GM21576 (cell line): Measurements from ENCODE around the gene CCNI2.

Experiments used
- ATAC-seq: cut with Tn5 transposase; IDR thresholded peaks from one replicate; pipeline ENCODE4 v1.9.1; 2021; ENCODE audit warnings: mild to moderate bottlenecking, moderate library complexity; ENCODE audit not compliant: unreplicated experiment

CCNI2 gene

GRCh38 chr5:132746954-132747615 is at the start of gene CCNI2:
CCNI2 (plus strand) TSS chr5:132747426; CDS start chr5:132747496, 70 bp downstream.
- ATAC-seq, result peak; percentile 29

DNA sequence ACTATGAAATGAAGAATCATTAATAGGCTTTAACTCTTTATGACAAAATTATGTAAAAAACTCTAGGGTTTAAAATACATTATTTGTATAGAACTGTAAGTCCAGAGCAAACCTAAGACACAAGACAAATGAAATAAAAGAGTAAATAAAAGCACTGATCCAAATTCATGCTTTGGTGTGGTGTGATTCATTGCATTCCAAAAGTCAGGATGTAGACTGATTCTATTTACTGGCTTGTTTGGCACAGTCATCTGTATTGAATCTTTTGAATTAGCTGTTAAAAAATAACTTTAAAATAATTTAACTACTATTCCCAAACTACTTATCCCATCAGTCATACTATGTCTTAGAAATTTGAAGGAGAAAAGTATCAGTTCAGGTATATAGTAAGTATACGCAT is 42.4 kb upstream of the CCNI2 start:
- ATAC-seq, result no peak

DNA sequence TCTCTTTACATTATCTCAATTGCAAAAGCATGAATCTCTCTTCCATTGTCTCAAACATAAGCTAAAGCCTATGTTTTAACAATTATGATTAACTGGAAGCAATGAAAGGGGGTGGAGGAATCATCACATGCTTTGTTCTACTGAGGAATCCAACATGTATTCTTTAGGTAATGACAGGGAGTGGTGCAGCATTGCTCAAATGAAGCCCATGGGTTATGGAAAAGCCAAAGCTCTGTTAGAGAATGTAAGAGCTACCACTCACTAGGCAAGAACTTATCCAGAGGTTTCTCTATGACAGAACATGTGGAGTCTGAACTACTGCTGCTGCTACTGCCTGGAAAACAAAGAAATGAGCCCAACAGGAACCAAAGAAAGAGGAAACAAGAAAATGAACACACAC is 38.6 kb upstream of the CCNI2 start:
- no peak for ATAC-seq

GRCh38 chr5:132714456-132715307 is 32.5 kb upstream of the CCNI2 start:
- no peak for ATAC-seq

DNA sequence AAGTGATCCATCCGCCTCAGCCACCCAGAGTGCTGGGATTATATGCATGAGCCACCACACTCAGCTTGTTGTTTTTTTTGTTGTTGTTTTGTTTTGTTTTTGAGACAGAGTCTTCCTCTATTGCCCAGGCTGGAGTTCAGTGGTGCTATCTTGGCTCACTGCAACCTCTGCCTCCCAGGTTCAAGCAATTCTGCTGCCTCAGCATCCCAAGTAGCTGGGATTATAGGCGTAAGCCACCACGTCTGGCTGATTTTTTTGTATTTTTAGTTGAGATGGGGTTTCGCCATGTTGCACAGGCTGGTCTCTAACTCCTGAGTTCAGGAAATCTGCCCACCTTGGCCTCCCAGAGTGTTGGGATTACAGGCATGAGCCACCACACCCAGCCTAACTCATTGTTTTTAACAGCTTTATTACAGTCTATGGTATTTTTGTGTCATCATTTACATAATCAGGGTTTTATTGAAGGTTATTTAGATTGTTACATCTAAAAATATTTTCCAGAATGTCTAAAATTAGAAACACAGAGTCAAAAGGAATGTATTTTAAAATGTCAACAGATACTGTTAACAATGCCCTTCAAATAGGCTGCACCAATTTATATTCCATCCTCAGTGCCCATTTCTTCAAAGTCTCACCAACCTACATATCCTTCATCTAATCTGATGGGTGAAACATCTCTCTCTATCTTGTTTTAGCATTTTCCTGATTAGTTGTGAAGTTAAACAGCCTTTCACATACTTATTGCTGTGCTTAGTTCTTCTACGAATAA is 28.5 kb upstream of the CCNI2 start:
- no peak for ATAC-seq

DNA sequence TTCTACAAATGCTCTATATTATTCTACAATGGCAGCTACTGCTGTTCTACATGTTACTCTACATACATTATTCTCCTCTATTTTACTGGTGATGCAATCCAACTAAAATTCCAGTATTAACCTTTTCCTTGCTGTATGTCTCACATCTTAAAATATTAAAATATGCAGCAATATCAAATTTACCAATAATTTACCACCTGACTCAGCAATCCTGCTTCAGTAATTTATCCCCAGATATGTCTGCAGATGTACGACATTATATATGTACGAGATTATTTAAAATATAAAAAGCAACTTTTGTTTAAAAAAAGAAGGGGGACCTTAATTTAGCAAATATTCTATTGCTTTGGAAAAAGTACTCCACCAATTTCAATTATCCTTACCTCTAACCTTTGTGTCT is 21.5 kb upstream of the CCNI2 start:
- ATAC-seq, result no peak

DNA sequence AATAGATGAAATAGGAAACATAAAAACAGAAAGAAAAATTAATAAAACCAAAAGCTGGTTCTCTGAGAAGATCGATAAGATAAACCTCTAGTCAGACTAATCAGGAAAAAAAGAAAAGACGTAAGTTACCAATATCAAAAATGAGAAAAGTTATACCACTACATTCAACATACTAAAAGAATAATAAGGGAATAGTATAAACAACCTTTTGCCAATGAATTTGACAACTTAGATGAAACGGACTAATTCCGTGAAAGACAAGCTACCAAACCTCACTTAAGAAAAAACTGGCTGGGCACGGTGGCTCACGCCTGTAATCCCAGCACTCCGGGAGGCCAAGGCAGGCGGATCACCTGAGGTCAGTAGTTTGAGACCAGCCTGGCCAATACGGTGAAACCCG is 17.3 kb upstream of the CCNI2 start:
- ATAC-seq, result no peak

DNA sequence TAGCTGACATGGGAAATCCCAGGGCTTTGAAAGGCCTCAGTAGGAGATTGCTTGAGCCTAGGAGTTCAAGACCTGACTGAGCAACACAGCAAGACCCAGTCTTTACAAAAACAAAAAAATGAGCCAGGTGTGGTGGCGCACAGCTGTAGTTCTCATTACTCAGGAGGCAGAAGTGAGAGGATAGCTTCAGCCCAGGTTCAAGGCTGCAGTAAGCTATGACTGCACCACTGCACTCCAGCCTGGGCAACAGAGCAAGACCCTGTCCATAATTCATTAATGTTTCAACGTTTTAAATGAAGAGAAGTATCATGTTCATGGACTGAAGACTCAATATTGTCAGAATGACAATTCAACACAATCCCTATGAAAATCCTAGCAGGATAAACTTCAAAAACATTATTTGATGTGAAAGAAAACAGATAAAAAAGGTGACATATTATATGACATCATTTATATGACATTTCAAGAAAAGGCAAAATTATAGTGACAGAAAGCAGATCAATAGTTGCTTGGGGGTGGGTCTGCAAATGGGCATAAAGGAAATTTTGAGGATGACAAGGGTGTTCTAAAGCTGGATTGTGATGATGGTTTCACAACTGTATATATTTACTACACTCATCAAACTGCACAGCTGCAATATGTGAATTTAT is 13.6 kb upstream of the CCNI2 start:
- no peak for ATAC-seq

- ATAC-seq, result no peak
These were observed 12.5 kb upstream of the CCNI2 start for GRCh38 chr5:132734687-132735086.

GRCh38 chr5:132736853-132737833 is 10.1 kb upstream of the CCNI2 start, which contains the start of gene KIF3A:
KIF3A (minus strand) TSS chr5:132737546; CDS start chr5:132737419, 127 bp downstream.
- ATAC-seq, result peak; percentile 92

DNA sequence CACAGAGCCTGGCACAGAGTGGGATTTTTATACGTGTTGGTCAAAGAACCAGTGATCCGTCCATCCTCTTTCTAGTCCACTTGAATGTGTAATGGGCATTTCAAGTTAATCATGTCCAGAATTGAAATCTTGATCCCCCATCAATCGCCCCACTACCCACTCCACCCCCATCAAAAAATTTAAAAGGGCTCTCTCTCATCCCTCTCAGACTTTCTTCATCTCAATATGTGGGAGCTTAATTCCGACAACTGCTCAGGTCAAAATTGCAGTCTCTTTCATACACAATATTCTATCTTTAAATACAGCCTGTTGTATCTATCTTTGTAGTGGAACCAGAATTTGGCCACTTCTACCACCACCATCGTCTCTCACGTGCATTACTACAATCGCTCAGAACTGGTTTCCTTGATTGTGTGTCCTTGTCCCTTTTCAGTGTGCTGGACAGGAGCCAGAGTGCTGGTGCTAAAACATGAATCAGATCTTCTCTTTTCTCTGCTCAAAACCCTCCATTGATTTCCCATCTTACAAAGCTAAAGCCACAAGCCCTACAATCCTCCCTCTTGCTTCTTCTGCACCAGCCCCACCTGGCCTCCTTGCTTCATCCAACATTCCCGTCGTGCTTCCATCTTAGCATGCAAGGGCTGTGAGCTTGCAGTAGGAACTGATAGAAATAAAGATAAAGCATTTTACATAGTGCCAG is 9.1 kb upstream of the CCNI2 start:
- ATAC-seq, result no peak

DNA sequence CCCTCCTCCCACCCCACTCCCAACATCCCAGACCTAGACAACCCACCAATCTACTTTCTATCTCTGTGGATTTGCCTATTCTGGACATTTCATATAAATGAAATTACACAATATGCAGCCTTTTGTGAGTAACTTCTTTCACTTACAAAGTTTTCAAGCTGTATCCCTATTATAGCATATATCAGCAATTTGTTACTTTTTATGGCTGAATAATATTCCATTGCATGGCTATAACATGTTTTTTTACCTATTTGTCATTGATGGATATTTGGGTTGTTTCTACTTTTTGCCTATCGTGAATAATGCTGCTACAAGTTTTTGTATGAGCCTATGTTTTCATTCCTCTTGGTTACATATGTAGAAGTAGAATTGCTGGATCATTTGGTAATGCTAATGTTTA is 8.0 kb upstream of the CCNI2 start:
- ATAC-seq, result no peak

DNA sequence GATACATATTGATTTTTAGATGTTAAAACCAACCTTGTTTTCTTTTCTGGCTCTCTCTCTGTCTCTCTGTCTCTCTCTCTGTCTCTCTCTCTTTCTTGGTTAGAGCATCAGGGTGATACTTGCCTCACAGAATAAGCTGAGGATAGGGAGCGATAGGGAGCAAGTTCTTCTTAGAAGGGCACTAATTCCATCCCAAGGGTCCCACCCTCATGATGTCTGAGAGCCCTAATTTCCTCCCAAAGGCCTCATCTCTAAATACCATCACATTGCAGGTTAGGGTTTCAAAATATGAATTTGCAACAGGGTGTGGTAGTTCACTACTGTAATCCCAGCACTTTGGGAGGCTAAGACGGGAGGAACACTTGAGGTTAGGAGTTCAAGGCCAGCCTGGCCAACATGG is 5.1 kb upstream of the CCNI2 start:
- no peak for ATAC-seq

DNA sequence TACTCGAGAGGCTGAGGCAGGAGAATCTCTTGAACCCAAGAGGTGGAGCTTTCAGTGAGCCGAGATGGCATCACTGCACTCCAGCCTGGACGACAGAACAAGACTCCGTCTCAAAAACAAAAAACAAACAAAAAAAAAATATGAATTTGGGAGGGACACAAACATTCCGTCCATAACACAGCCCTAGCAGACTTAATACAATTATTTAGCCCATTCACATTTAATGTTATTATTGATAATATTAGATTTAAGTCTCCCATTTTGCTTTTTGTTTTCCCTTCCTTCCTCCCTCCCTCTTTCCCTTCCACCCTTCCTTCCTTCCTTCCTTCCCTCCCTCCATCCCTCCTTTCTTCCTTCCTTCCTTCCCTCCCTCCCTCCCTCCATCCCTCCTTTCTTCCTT is 4.6 kb upstream of the CCNI2 start:
- ATAC-seq, result no peak

DNA sequence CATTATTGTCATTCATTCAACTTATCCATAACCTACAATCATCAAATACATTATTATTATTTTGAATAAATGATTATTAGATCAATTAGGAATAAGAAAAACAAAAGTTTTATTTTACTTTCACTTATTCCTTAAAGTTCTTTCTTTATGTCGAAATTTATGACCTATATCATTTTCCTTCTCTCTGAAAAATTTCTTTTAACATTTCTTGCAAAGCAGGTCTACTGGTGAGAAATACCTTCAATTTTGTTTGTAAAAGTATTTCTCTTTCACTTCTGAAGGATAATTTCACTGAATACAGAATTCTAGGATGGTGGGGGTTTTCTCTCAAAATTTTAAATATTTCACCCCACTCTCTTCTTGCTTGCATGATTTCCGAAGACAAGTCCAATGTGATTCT is 2.6 kb upstream of the CCNI2 start:
- ATAC-seq, result no peak

DNA sequence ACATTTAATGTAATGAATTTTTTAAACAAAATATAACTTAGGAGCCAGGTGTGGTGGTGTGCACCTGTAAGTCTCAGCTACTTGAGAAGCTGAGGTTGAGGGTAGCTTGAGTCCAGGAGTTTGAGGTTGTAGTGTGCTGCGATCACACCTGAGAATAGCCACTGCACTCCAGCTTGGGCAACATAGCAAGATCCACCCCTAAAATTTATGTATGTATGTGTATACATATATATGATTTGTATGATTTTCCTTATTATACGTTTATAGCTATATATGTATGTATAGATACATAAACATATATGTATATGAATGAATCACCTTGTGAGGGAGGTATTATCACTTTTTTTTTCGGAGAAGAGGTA is 653 bp upstream of the CCNI2 start:
- no peak for ATAC-seq

DNA sequence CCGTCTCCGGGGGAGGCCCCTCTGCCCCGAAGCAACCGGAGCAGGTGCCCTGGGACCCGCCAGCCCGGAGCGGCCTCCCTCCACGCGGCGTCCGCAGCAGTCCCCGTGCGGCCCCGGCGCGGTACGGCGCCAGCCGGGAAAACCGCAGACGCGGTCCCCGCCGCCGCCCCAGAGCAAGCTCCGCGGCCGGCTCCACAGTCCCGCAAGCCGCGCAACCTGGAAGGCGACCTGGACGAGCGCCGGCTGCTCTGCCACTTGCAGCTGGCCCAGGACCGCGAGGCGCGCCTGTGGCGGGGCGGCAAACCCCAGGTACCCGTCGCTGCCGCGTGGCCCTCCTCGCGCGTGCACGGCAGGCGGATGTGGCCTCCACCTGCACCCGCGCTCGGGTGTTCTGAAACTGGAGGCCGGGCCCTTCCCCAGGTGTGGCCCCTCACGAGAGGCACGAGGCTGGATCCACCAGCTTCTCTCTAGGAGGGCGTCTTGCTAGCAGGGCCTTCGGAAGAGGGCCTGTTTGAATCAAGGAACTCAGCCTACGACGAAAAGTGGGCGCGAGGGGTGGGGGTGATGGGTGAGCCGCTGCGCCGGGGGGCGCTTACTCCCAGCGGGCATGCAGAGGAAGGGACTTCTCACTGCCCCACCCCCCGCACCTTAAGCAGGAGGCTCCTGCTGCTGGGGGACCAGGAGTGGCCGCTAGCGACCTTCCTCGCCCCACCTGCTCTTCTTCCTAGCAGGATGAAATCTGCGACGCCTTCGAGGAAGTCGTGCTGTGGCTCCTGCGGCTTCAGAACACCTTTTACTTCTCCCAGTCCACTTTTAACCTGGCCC is 602 bp downstream of the CCNI2 start:
- peak; percentile 12 for ATAC-seq

DNA sequence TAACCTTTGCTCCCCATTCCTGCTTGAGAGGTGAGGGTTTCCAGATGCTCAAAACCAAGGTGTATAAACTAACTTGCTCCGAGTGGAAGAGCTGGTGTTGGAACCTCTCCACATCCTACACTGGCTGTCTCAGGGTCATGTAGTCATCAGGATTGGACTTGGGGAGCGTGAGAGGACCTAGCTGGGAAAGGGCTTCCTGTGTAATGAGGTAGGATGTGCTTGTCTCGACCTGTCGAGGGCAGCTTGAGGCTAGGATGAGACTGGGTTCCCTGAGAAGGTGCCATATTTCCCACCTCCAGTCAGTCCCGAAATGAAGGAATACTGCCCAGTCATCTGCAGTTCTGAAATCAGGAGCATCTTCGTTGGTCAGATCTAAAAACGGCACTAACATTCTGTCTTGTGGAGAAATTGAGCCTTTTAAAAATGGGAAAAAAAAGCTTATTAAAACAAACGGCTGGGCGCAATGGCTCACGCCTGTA is 1.3 kb downstream of the CCNI2 start:
- no peak for ATAC-seq
